Esophagus squamous epithelium (tissue), 4 donors: ENCODE results near the gene SMARCA2.

Source experiments
- CTCF ChIP-seq, 6 experiments: fragments of 450-650 bp in 4 of 6; fragments of 200-600 bp in 2 of 6; sonication (generic) in 2 of 6; IDR thresholded peaks; one replicate each; pipeline ENCODE4 v1.5.1; 2016 to 2019; ENCODE audit warnings: antibody characterized with exemption in 6 of 6, mild to moderate bottlenecking in 4 of 6, moderate library complexity in 4 of 6
- POLR2A ChIP-seq, 4 donors: fragments of 450-650 bp; IDR thresholded peaks; one replicate each; pipeline ENCODE4 v1.6.1; 2017; ENCODE audit warnings: antibody characterized with exemption in 4 of 4, mild to moderate bottlenecking in 4 of 4, moderate library complexity in 3 of 4

DNA sequence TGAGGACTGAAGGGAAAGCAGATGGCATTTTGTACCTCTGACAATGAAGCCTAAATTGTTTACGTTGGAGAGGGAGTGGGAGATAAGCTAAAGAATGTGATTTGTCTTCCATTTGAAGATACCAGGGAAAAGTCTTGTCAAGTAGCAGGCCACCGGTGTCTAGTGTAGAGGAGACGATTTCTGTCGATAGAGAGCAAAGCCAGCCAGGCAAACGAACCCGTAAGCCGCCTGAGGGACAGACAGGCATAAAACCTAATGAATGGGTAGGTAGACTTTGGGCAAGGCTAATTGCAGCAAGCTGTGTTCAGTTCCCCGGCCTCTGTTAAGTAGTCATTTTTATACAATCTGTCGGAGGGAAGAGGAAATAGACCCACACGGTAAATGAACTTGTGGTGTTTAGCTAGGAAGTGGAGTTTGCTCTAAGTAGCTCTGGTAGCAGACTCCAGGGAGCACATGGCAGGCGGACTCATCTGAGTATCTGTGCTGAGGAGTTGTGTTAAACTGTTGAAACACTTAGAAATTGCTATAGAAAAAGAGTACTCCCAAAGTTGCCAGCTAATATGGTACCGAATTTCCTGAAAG is 28.8 kb downstream of the SMARCA2 start:
- TF ChIP-seq CTCF (IDR thresholded peaks at IDR 0.05) (no peak), POLR2A (IDR thresholded peaks at IDR 0.05) (no peak)
